GM12865 (cell line): ENCODE measurements around the gene CENPA.

Experiments used
- DNase-seq: peaks from one replicate; pipeline ENCODE4 v3.0.0; 2010; ENCODE audit warnings: low read depth
- H3K4me3 ChIP-seq: 2 replicates; pipeline ENCODE4 v1.5.1; 2011; ENCODE audit warnings: mild to moderate bottlenecking, low read depth, low read length, control low read depth
- CTCF ChIP-seq: IDR thresholded peaks from 2 replicates; pipeline ENCODE4 v1.5.1; 2011; ENCODE audit warnings: low read length, control low read depth, low read depth, inconsistent platforms; ENCODE audit not compliant: insufficient read depth; ENCODE audit errors: missing control alignments

Gene CENPA

DNA sequence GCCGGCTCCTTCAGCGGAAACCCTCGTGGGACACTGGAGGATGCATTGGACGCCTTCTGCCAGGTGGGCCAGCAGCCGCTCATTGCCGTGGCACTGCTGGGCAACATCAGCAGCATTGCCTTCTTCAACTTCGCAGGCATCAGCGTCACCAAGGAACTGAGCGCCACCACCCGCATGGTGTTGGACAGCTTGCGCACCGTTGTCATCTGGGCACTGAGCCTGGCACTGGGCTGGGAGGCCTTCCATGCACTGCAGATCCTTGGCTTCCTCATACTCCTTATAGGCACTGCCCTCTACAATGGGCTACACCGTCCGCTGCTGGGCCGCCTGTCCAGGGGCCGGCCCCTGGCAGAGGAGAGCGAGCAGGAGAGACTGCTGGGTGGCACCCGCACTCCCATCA lies 7.8 kb upstream of the CENPA start:
- DNase-seq, result no peak
- no peak for TF ChIP-seq CTCF
- no peak overlapping the region for H3K4me3 ChIP-seq

- DNase-seq, result no peak
- no peak for TF ChIP-seq CTCF
- no peak overlapping the region for H3K4me3 ChIP-seq
Measured at GRCh38 chr2:26778507-26778906, 7.3 kb upstream of the CENPA start.

DNA sequence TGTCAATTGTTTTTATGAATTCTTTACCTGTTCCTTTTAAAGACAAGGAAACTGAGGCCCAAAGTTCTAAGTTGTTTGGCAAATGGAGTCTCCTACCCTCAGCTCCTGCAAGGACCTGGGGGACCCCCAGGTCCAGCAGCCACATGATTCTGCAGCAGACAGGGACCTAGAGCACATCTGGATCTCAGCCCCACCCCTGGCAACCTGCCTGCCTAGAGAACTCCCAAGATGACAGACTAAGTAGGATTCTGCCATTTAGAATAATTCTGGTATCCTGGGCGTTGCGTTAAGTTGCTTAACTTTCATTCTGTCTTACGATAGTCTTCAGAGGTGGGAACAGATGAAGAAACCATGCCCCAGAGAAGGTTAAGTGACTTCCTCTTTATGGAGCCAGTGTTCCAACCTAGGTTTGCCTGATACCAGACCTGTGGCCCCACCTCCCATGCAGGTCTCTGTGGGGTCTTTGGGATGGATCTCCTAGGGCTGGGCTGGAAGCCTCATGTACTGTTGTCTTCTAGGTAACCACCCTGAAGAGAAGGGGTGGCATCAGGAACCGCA lies 5.6 kb upstream of the CENPA start:
- DNase-seq, result no peak
- no peak overlapping the region for H3K4me3 ChIP-seq
- no peak for TF ChIP-seq CTCF

DNA sequence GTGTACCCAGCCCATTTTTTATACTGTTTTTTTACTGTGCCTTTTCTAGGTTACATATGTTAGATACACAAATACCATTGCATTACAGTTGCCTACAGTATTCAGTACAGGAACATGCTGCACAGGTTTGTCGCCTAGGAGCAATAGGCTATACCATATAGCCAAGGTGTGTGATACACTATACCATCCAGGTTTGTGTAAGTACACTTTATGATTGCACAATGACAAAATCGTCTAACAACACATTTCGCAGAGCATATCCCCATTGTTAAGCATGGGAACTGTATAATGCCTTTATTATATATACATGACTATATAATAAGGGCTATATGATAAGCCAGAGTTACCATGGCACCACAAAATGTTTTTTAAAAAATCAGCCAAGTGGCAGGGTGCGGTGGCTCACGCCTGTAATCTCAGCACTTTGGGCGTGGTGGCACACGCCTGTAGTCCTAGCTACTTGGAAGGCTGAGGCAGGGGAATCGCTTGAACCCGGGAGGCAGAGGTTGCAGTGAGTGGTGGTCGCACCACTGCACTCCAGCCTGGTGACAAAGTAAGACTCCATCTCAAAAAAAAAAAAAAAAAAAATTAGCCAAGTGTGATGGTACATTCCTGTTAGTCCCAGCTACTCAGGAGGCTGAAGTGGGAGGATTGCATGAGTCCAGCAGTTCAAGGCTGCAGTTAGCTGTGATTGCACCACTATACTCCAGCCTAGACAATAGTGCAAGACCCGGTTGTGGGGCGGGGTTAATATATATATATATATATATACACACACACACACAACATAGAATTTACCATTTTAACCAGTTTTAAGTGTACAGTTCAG lies 2.8 kb upstream of the CENPA start:
- H3K4me3 ChIP-seq, result no peak overlapping the region
- TF ChIP-seq CTCF, result no peak
- DNase-seq, result no peak

GRCh38 chr2:26784570-26785234 lies 1.2 kb upstream of the CENPA start:
- TF ChIP-seq CTCF, result no peak
- peak overlapping the region; percentile 61 for H3K4me3 ChIP-seq
- DNase-seq, result no peak

GRCh38 chr2:26786207-26787028 lies 562 bp downstream of the CENPA start:
- peak overlapping the region; percentile 82 for H3K4me3 ChIP-seq
- peak; percentile 43 for DNase-seq
- no peak for TF ChIP-seq CTCF
